T-helper 17 cell (primary cell): Measurements from ENCODE around the gene CASP3. TPM values are rescaled to one million over a fixed set of nuclear protein-coding genes. Genes with fewer than 3 reads are reported as not detected.
"Not testable (repeated sequence)": the region's sequence is repeated elsewhere in the genome, so short reads cannot be mapped to it uniquely, and the experiment has no call there.

Source experiments
- ATAC-seq: fragments of 150-1000 bp; cut with Tn5 transposase; 2 replicates; pipeline ENCODE4 v1.10.0; 2021; ENCODE audit warnings: mild to moderate bottlenecking, moderate library complexity
- DNase-seq, 3 donors: peaks; one replicate each; pipeline versions ENCODE4 v3.0.0 to v3.0.0-alpha.2; 2020 to 2021
- H3K9me3 ChIP-seq: one replicate; pipeline ENCODE4 v1.7.0; 2013; ENCODE audit warnings: low read length, mild to moderate bottlenecking; ENCODE audit not compliant: control insufficient read depth, poor library complexity, severe bottlenecking
- H3K27ac Mint-ChIP-seq: one replicate; pipeline ENCODE4 v1.8.0; 2022; ENCODE audit warnings: mild to moderate bottlenecking, moderate library complexity, mixed read lengths
- H3K27me3 Mint-ChIP-seq: one replicate; pipeline ENCODE4 v1.8.0; 2022; ENCODE audit warnings: mixed read lengths
- H3K36me3 Mint-ChIP-seq: one replicate; pipeline ENCODE4 v1.8.0; 2022; ENCODE audit warnings: low read depth, mixed read lengths
- H3K4me1 Mint-ChIP-seq: one replicate; pipeline ENCODE4 v1.8.0; 2022; ENCODE audit warnings: mild to moderate bottlenecking, mixed read lengths
- H3K4me3 Mint-ChIP-seq: one replicate; pipeline ENCODE4 v1.8.0; 2022; ENCODE audit warnings: mild to moderate bottlenecking, moderate library complexity, mixed read lengths
- total RNA-seq, 4 donors: library from RNA in 2 of 4; stranded (reverse) in 2 of 4; gene quantifications; one replicate each; pipeline ENCODE4 v1.2.3 and lab custom pipeline; 2022 to 2026

Gene CASP3
- total RNA-seq, 2 donors from 2014 or later: 8.6 to 18.5 TPM

DNA sequence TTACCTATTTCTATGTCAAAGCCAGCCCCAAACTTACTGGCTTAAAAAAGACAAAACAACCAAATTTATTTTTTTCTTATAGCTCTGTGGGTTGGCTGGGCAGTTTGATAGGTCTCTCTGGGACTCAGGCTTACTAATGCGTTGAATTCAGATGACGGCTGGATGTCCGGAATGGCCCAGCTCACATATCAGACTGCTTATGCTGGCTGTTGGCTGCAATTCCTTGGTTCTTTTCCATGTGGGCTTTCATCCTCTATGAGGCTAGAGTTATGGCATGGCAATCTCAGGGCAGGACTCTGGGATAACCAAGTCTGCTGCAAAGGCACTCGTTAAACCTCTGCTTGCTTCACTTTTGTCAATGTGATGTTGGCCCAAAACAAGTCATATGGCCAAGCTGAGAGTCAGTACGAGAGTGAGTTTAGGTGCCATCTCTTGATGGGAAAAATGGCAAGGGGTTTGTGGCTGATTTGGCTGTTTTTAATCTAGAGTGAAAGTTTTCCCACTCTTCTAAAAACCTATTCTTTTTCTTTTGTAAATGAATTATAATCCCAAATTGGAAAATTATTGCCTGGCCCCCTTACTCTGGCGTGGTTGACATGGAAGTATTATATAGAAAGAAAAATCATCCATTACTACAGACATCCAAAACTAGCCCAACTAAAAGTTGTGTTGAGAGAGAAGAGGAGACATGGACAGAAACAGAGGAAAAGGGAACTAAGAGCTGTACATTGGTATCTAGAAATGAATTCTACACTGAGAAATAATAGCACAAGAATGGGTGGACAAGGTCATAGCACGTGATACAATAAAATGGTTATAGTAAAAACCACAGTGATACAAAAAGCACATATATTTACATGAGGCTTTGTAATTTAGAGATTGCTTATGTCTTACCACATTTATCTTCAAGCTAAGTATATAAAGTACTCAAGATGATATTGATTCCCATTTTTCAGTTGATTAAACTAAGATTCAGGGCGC, 6.9 kb upstream of the CASP3 start:
- ATAC-seq (no peak), DNase-seq (no peak)
- H3K9me3 ChIP-seq: no peaks in the 10 kb centered on the region
- H3K27me3 Mint-ChIP-seq: no peaks in the 10 kb centered on the region
- no peak overlapping the region for H3K4me3 Mint-ChIP-seq
- H3K4me1 Mint-ChIP-seq: peaks cover 5% of the 10 kb centered on the region
- H3K36me3 Mint-ChIP-seq: peaks cover 4% of the 10 kb centered on the region
- H3K27ac Mint-ChIP-seq: no peak overlapping the region

DNA sequence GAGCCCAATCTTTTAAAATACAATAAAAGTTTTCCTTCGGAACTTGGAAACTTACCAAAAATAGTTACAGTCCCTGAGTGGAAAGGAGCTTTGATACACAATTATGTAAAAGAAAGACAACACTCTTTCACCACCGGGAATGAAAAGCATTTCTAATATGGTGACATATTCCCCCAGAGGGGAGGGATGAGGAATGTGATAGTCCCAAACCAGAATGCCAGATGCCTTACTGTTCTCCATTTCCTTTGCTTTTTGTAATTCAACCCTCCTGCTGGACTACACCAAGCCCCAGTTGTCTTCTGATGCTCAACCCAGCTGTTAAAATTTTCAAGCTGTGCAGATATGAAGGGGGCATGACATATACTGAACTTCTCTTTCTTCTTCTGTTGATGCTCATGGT, 4.4 kb upstream of the CASP3 start:
- Mint-ChIP-seq H3K27ac (no peak overlapping the region), H3K36me3 (peaks cover 4% of the 10 kb centered on the region), H3K4me3 (no peak overlapping the region), H3K4me1 (peaks cover 11% of the 10 kb centered on the region), H3K27me3 (no peaks in the 10 kb centered on the region)
- DNase-seq (no peak), ATAC-seq (no peak)
- no peaks in the 10 kb centered on the region for H3K9me3 ChIP-seq

DNA sequence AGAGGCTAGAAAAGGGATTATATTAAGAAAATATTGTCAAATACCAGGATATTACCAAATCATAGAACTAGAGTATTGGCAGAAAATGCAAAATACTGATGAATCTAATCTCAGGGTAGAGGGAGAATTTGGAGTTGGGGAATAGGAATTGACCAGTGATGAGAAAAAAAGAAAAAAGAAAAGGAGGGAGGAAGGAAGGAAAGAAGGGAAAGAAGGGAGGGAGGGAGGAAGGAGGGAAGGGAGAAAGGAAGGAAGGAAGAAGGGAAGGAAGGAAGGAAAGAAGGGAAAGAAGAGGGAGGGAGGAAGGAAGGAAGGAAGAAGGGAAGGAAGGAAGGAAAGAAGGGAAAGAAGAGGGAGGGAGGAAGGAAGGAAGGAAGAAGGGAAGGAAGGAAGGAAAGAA, 3.4 kb upstream of the CASP3 start:
- not testable (repeated sequence) for H3K36me3 Mint-ChIP-seq, H3K4me3 Mint-ChIP-seq, DNase-seq, H3K27me3 Mint-ChIP-seq, H3K9me3 ChIP-seq, ATAC-seq
- H3K27ac Mint-ChIP-seq: peak overlapping the region; percentile 84
- peaks cover 19% of the 10 kb centered on the region for H3K4me1 Mint-ChIP-seq

DNA sequence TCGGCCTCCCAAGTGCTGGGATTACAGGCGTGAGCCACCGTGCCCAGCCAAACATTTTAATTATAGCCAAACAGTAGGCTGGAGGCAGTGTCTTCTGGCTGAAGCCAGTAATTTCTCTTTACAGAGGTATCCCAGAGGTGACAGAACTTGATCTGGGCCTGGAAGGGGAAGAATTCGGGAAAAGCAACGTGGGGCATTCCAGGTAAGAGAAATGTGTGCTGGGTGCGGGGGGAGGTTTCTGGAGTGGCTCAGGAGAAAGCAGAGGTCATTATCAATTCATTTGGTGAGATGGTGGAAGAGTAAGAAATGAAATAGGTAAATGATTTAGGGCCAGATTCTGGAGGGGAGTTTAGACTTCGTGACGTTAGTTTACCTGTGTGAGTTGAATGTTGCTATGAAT, 2.7 kb upstream of the CASP3 start:
- ATAC-seq (no peak), DNase-seq (no peak)
- H3K27ac Mint-ChIP-seq: peak overlapping the region; percentile 84
- no peak overlapping the region for H3K4me3 Mint-ChIP-seq
- H3K4me1 Mint-ChIP-seq: peaks cover 26% of the 10 kb centered on the region
- H3K36me3 Mint-ChIP-seq: peaks cover 7% of the 10 kb centered on the region
- H3K9me3 ChIP-seq: no peaks in the 10 kb centered on the region
- H3K27me3 Mint-ChIP-seq: no peaks in the 10 kb centered on the region

DNA sequence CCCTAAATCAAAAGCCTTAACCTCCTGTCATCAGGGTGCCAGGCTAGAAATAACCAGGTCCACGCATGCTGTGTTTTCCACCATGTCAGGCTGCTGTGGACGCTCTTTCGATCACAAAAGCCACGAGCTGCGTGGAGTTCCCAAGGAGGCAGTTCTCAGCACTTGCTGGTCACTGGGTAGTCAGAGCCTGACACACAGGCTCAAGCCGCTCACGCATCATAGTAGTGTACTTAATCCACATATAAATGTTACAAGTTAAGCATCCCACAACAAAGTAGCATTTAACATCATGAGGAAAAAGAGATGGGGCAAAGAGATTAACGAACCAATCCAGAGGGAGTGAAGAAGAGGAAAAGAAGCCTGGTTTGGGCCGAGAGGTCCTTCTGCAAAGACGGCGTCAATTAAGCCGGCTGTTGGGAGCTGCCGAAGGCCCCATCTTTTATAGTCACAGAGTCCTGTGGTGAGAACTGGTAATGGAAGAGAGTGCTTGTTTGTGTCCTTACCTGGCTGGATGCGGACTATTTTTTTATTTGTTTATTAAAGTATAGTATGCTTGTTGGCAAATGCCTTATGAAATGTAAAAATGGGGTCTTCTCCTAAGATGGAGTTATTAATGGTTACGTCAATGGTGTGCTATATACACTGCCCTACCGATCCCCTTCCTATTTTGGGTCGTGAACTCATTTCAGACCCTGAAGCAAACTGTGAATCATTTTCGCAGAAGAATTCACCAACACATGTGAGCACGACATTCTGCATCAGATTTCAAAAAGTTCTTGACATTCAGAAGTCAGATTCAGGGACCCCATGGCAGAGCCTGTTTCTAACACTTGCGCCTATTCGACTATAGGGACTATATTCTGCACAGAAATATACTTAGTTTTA, 966 bp upstream of the CASP3 start:
- Mint-ChIP-seq H3K27me3 (no peaks in the 10 kb centered on the region), H3K4me3 (peak overlapping the region; percentile 98), H3K4me1 (peaks cover 36% of the 10 kb centered on the region), H3K36me3 (peaks cover 7% of the 10 kb centered on the region), H3K27ac (peak overlapping the region; percentile 98)
- DNase-seq (no peak), ATAC-seq (peak; percentile 2)
- no peaks in the 10 kb centered on the region for H3K9me3 ChIP-seq

DNA sequence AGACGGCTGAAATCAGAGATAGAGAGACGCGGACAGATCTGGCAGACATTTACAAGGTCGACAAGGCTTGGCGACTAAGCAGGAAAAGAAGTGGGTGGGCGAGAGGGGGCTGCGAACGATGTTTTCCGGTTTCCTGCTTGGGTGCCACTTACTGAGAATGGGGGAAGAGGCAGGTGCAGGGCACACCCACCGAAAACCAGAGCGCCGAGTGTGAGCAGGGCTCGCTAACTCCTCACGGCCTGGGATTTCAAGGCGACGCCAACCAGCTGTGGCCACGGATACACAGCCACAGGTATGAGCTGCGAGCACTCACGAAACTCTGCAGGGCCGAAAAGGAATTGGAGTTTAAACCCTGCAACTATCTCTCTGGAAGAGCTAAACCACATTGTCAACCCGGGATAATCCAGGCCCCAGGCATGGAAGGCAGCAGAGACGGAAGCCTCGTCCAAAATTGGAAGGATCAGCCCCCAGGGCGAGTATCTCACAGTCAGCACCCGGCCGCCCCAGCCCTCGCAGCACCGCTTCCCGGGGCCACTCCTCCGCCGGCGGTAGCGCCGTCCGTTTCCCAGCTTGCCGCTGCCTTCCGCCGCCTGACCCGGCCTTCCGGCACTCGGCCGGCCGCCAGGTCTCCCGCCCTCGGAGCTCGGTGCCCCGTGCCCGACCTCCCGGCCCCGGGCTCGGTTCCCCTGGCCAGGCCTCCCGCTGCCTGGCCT, 778 bp downstream of the CASP3 start:
- Mint-ChIP-seq H3K36me3 (peaks cover 7% of the 10 kb centered on the region), H3K27ac (peak overlapping the region; percentile 98), H3K4me1 (peaks cover 39% of the 10 kb centered on the region), H3K27me3 (no peaks in the 10 kb centered on the region), H3K4me3 (peak overlapping the region; percentile 98)
- no peak for ATAC-seq
- DNase-seq: peak; percentile 14 to 39 (median 39)
- no peaks in the 10 kb centered on the region for H3K9me3 ChIP-seq

DNA sequence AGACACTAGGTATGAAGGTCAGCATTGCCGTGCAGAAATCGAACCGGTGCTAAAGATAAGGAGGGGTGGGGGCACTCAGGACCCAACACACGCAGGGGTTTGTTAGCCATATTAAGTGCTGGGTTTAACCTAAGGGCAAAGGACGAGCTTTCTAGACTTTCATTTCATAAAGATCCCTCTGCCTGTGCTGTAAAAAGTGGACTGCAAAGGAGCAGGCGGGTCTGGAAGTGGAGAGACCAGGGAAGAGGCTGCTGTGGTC, 1.3 kb downstream of the CASP3 start:
- ATAC-seq: no peak
- H3K36me3 Mint-ChIP-seq: peaks cover 7% of the 10 kb centered on the region
- H3K4me1 Mint-ChIP-seq: peaks cover 39% of the 10 kb centered on the region
- H3K9me3 ChIP-seq: no peaks in the 10 kb centered on the region
- no peak for DNase-seq
- H3K27ac Mint-ChIP-seq: peak overlapping the region; percentile 98
- peak overlapping the region; percentile 98 for H3K4me3 Mint-ChIP-seq
- no peaks in the 10 kb centered on the region for H3K27me3 Mint-ChIP-seq

DNA sequence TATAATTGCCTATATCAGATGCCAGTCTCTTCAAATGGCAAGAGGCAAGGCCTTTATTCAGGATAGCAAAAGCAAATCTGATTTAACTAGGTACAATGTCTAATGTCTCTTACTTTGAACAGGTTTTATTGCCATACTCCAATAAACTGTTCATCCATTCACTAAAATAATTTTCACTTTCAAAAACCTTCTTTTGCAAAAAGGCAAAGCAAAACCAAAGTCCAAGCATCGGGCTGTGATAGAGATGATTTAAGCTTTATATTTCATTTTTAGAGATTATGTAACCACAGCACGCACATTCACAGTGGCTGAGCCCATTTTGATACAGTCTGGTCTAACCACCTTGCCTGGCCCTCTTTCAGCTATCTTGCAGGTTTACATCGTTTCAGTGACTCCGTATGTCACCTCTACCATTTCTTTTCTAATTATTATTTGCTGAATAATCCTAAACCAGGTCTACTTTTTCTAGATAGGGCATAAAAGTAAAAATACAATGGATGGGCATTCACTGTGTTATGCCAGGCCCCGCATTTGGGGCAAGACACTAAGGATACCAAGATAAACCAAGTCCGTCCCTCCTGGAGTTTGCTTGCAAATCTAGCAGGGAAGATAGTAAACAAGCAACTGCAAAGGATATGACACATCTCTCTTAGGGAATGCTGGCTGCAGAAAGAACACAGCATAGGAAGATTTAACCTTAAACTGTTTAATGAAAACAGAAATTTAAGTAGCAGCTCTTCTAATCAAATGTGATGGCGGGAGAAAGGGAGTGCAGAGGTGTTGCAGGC, 1.8 kb downstream of the CASP3 start:
- peak overlapping the region; percentile 98 for H3K27ac Mint-ChIP-seq
- ATAC-seq (no peak), DNase-seq (no peak)
- H3K27me3 Mint-ChIP-seq: no peaks in the 10 kb centered on the region
- no peaks in the 10 kb centered on the region for H3K9me3 ChIP-seq
- H3K36me3 Mint-ChIP-seq: peaks cover 5% of the 10 kb centered on the region
- peaks cover 40% of the 10 kb centered on the region for H3K4me1 Mint-ChIP-seq
- H3K4me3 Mint-ChIP-seq: peak overlapping the region; percentile 98

DNA sequence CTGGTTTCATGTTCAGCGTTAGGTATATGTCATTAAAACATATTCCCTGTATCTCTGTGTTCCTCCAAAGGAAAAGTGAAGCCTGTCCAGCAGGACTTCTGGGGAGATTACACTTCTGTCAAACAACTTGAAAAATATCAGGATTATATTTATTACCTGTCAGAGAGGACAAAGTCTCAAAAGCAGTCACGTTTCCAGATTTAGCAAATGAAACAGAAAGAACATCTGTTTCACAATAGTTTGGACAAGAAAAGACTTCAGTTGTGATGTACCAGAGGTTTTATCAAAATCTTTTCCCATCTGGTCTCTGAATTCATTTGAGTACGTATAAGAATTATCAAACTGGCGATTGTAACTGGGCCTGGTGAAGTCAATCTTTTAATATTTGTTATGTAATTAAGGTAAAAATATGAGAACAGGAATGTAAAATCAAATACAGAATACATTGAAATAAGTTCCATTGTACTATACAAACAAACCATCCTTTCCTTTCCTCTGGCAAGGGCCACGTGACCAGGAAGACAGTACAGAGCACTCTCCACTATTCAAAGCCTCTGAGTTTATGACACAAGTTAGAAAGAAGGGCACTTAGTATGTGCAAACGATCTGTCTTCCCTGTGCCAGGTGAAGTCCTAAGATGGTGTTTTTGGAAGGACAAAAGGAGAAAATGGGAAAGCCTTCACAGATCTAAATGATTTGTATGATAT, 3.2 kb downstream of the CASP3 start:
- H3K27ac Mint-ChIP-seq: peak overlapping the region; percentile 53
- peaks cover 39% of the 10 kb centered on the region for H3K4me1 Mint-ChIP-seq
- ATAC-seq (no peak), DNase-seq (no peak)
- H3K27me3 Mint-ChIP-seq: no peaks in the 10 kb centered on the region
- H3K9me3 ChIP-seq: no peaks in the 10 kb centered on the region
- H3K4me3 Mint-ChIP-seq: peak overlapping the region; percentile 77
- H3K36me3 Mint-ChIP-seq: peaks cover 2% of the 10 kb centered on the region

DNA sequence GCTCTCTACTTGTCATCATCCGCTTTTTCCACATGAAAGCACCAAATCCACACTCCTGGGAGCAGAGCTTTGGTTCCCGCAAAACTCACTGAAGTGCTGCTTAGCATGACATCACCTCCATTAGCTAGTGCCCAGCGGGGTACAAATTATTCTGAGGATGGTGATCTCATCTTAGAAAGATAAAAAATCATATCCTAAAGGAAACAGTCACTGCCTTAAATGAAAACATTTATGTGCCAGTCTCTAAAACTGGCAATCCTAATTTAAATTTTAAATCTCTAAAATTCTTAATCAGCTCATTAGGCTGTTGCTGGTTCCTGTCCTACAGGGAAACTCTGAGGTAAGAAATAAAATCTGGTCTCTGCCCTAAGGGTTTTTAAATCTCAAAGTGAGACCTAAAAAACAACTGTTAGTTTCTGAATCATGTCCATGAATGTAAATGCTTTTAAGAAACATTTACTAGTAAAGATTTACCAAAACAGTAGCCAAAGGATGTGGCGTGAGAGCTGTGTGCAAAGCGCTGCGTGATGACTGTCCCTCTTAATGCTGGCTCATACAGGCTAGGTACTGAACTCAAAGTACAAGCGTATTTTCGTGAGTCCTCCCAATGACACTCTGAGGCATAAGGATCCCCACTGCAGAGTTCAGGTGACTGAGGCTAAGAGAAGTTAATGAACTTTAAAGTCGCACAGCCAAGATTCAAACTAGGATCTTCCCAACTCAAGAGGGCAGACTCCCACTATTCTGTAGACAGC, 4.5 kb downstream of the CASP3 start:
- H3K9me3 ChIP-seq: no peaks in the 10 kb centered on the region
- ATAC-seq: no peak
- Mint-ChIP-seq H3K27me3 (no peaks in the 10 kb centered on the region), H3K36me3 (peaks cover 2% of the 10 kb centered on the region), H3K4me1 (peaks cover 44% of the 10 kb centered on the region), H3K4me3 (no peak overlapping the region), H3K27ac (peak overlapping the region; percentile 9)
- DNase-seq: no peak

DNA sequence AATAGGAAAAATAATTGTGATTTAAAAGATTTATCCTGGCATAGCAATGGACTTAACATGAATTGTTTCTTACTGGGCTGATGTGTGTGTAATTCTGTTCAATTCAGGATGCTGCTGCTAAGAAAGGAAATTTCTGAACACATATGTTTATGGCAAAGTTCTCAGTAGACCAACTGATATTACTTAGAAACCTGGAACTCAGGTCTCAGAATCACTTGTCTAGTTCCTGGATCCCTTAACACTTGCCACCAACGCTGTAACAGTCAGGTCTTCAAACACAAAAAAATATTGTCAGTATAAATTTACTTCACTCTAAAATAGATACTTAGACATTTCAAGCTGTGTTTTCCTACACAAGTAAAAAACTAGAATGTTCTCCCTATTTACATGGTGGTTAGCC, 5.5 kb downstream of the CASP3 start:
- no peak overlapping the region for H3K27ac Mint-ChIP-seq
- H3K36me3 Mint-ChIP-seq: peaks cover 2% of the 10 kb centered on the region
- H3K9me3 ChIP-seq: no peaks in the 10 kb centered on the region
- H3K4me1 Mint-ChIP-seq: peaks cover 48% of the 10 kb centered on the region
- H3K4me3 Mint-ChIP-seq: no peak overlapping the region
- no peak for ATAC-seq
- no peak for DNase-seq
- H3K27me3 Mint-ChIP-seq: no peaks in the 10 kb centered on the region
